Endometrial microvascular endothelial cells (primary cell): ENCODE results near the gene TMEM170A. TPM values are rescaled to one million over a fixed set of nuclear protein-coding genes. Genes with fewer than 3 reads are reported as not detected.

Source experiments
- in situ Hi-C: cut with HindIII; loops from 2 replicates; pipeline ENCODE4 v1.10.0; 2017; ENCODE audit warnings: low sequenced_read_pairs, low pct_unique_long_range_greater_than_20kb; ENCODE audit errors: inconsistent ontology term
- total RNA-seq: library from RNA; depleted of rRNA; stranded (reverse); fragments of >200 nt; gene quantifications from one replicate; pipeline ENCODE4 v1.2.3, GENCODE V29; 2015; ENCODE audit errors: inconsistent ontology term

TMEM170A gene
- total RNA-seq, 1 donor from 2014 or later, result 24.3 TPM

GRCh38 chr16:75421820-75422126 lies 42.7 kb downstream of the TMEM170A start:
- in situ Hi-C loops, result no loop called here

- in situ Hi-C loops, result no loop called here
Observed at GRCh38 chr16:75420987-75421819, 43.3 kb downstream of the TMEM170A start.

- in situ Hi-C loops, result no loop called here
Observed at GRCh38 chr16:75416904-75417565, 47.5 kb downstream of the TMEM170A start.

DNA sequence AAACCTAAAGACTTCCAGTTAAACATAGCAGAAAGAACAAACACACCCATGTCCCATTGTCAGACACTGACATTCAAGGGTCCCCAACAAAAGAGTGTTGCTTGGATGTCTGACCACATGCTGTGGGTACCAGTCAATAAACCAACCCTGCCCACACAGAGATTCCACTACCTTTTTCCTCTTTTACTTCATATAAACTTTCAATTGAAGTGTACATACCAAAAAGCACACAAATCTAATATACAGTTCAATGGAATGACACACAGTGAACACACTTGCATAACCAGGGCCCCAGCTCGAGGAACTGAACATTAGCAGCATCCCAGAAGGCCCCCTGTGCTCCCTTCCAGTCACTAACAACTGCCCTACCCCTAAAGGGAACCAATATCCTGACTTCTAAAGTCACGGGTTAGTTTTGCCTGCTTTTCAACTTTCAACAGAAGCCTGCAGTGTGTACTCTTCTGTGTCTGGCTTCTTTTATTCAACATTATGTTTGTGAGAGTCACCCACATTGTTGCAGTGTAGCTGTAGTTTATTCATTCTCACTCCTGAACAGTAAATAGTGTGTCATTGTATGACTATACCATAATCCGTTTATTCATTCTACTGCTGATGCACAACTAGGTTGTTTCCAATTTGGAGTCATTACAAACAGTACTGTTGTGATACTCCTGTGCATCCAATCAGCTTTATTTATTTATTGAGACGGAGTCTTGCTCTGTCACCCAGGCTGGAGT lies 49.2 kb downstream of the TMEM170A start:
- in situ Hi-C loops, result no loop called here

DNA sequence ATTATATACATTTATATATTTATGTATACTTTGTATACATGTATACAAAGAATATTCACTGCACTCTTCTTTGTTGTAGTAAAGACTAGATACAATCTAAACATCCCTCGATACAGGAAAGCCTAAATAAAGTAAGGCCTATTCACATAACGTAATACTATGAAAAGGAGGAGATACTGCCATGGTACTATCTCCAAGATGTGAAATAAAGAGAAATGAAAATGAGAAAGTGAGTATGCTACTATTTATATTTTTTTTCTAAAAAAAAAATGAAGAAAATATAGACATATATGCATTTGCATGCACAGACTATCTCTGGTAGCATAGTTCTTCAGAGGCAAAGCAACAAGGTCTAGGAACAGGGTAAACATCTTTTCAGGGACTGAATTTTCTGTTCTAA lies 50.5 kb downstream of the TMEM170A start:
- in situ Hi-C loops, result no loop called here

- in situ Hi-C loops, result no loop called here
Observed at GRCh38 chr16:75406943-75407342, 57.5 kb downstream of the TMEM170A start.

- in situ Hi-C loops, result no loop called here
Observed at GRCh38 chr16:75402821-75403475, 61.5 kb downstream of the TMEM170A start.

DNA sequence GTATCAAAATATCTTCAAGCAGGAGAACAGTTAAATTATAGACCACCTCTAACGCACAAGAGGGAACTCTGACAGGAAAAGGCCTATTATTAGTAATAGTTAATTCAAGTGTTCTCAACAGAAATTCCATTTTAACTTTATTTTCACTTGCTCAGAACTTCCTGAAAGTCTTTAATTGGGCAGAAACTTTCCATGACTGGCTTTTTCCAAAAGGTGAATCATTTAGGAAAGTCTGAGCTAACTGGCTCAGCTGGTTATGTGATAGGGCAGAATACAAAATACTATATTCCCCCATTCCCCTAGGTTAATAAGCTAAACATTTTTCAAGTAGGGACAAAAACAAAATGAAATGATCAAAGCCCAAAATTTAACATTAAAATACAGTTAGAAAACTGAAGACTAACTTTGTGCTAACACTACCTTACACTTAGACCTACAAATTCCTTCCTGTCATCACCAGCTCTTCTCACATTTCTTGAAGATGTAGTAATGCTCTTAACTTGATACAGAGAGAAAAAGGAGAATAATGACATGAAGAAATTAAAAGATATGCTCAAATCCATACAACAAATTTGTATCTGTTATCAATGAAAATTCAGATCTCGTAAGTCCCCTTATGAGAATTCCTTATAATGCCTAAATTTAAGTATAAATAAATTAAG lies 62.2 kb downstream of the TMEM170A start:
- in situ Hi-C loops, result no loop called here

GRCh38 chr16:75401691-75402090 lies 62.8 kb downstream of the TMEM170A start:
- in situ Hi-C loops, result no loop called here

- in situ Hi-C loops, result loop anchor here (25.0 kb wide), 1 partner anchor 161 kb away; no protein-coding TSS in a partner anchor
Observed at GRCh38 chr16:75398333-75398732, 66.2 kb downstream of the TMEM170A start.

GRCh38 chr16:75394941-75395340 lies 69.5 kb downstream of the TMEM170A start:
- in situ Hi-C loops, result loop anchor here (25.0 kb wide), 1 partner anchor 158 kb away; no protein-coding TSS in a partner anchor

Other genes starting within 250 kb of the TMEM170A start
- not detected for gene CTRB1, start 245.7 kb downstream of the TMEM170A start, total RNA-seq
- gene BCAR1, start 213.1 kb downstream of the TMEM170A start, total RNA-seq, result 254 TPM
- gene CFDP1, start 31.2 kb downstream of the TMEM170A start, total RNA-seq, result 60.5 TPM
- gene CHST6, start 30.8 kb upstream of the TMEM170A start, total RNA-seq, result 0.19 TPM
- not detected for gene CHST5, start 71.4 kb upstream of the TMEM170A start, total RNA-seq
- 5.8 TPM for gene TMEM231, start 91.6 kb upstream of the TMEM170A start, total RNA-seq
- gene GABARAPL2, start 101.7 kb upstream of the TMEM170A start, total RNA-seq, result 56.8 TPM
- gene ADAT1, start 158.6 kb upstream of the TMEM170A start, total RNA-seq, result 58.7 TPM
- gene KARS1, start 183.0 kb upstream of the TMEM170A start, total RNA-seq, result 218 TPM
- gene TERF2IP, start 183.1 kb upstream of the TMEM170A start, total RNA-seq, result 45.5 TPM
- not detected for gene CPHXL2, start 212.3 kb upstream of the TMEM170A start, total RNA-seq
- gene DUXB, start 236.8 kb upstream of the TMEM170A start, total RNA-seq, result not detected